DND-41 (cell line): ENCODE data around the gene LRRC4B.
"Not testable (repeated sequence)": the region's sequence is repeated elsewhere in the genome, so short reads cannot be mapped to it uniquely, and the experiment has no call there.

Experiments used
- ATAC-seq: fragments of 200-7000 bp; cut with Tn5 transposase; 3 replicates; pipeline ENCODE4 v1.9.1; 2021; ENCODE audit warnings: low read depth; ENCODE audit not compliant: insufficient read depth
- DNase-seq: peaks from one replicate; pipeline ENCODE4 v3.0.0-alpha.2; 2020
- H2AFZ ChIP-seq: 2 replicates; pipeline ENCODE4 v1.6.0; 2012; ENCODE audit warnings: low read depth, low read length
- H3K27ac ChIP-seq: 2 replicates; pipeline ENCODE4 v1.5.1; 2012; ENCODE audit warnings: low read length, inconsistent platforms
- H3K27me3 ChIP-seq: fragments of 200-600 bp; sonication (generic); 2 replicates; pipeline ENCODE4 v1.6.0; 2012; ENCODE audit warnings: low read length, mild to moderate bottlenecking, inconsistent platforms; ENCODE audit not compliant: insufficient read depth, poor library complexity
- H3K36me3 ChIP-seq: 2 replicates; pipeline ENCODE4 v1.5.1; 2012; ENCODE audit warnings: low read length, inconsistent platforms; ENCODE audit not compliant: insufficient read depth
- H3K4me1 ChIP-seq: 2 replicates; pipeline ENCODE4 v1.5.1; 2012; ENCODE audit warnings: mild to moderate bottlenecking, low read length; ENCODE audit not compliant: insufficient read depth
- H3K4me2 ChIP-seq: 2 replicates; pipeline ENCODE4 v1.6.0; 2012; ENCODE audit warnings: mild to moderate bottlenecking, moderate library complexity, low read length, inconsistent platforms; ENCODE audit not compliant: insufficient read depth
- H3K4me3 ChIP-seq, 2 experiments: fragments of 200-600 bp in 1 of 2; shearing (Covaris generic) in 1 of 2; 2 replicates each; pipeline ENCODE4 v1.5.1; 2012 to 2016; ENCODE audit warnings: inconsistent platforms in 2 of 2, low read length in 2 of 2, mild to moderate bottlenecking in 2 of 2, low read depth in 1 of 2, moderate library complexity in 1 of 2
- H3K79me2 ChIP-seq: 2 replicates; pipeline ENCODE4 v1.6.0; 2012; ENCODE audit warnings: low read length, inconsistent platforms; ENCODE audit not compliant: insufficient read depth
- H3K9ac ChIP-seq: 2 replicates; pipeline ENCODE4 v1.6.0; 2012; ENCODE audit warnings: low read depth, mild to moderate bottlenecking, inconsistent platforms, low read length, moderate library complexity
- H3K9me3 ChIP-seq: 2 replicates; pipeline ENCODE4 v1.5.1; 2012; ENCODE audit warnings: low read length, moderate library complexity, mild to moderate bottlenecking, inconsistent platforms; ENCODE audit not compliant: insufficient read depth, severe bottlenecking
- H4K20me1 ChIP-seq: 2 replicates; pipeline ENCODE4 v1.6.0; 2012; ENCODE audit warnings: low read length; ENCODE audit not compliant: insufficient read depth
- EZH2 ChIP-seq: IDR thresholded peaks from 3 replicates; pipeline ENCODE4 v1.6.1; 2012; ENCODE audit warnings: borderline replicate concordance, low read depth, mild to moderate bottlenecking, moderate library complexity, low read length, inconsistent platforms; ENCODE audit not compliant: severe bottlenecking
- TF ChIP-seq, protein P1 (sequence below): IDR thresholded peaks from 2 replicates; pipeline ENCODE4 v1.5.1; 2012; ENCODE audit warnings: borderline replicate concordance, low read length, moderate library complexity, mild to moderate bottlenecking; ENCODE audit not compliant: poor library complexity, severe bottlenecking; ENCODE audit errors: extremely low read depth

Gene LRRC4B

GRCh38 chr19:50607388-50607787 is 39.2 kb upstream of the LRRC4B start:
- Histone ChIP-seq H3K27me3 (no peaks in the 10 kb centered on the region), H3K36me3 (no peaks in the 10 kb centered on the region), H3K4me2 (no peak overlapping the region), H2AFZ (no peak overlapping the region), H3K9ac (no peak overlapping the region), H3K9me3 (no peaks in the 10 kb centered on the region), H3K4me1 (no peaks in the 10 kb centered on the region), H3K27ac (no peak overlapping the region), H3K79me2 (no peaks in the 10 kb centered on the region), H4K20me1 (no peaks in the 10 kb centered on the region), H3K4me3 (no peak overlapping the region)
- DNase-seq, result no peak
- no peak for ATAC-seq
- TF ChIP-seq, protein P1, sequence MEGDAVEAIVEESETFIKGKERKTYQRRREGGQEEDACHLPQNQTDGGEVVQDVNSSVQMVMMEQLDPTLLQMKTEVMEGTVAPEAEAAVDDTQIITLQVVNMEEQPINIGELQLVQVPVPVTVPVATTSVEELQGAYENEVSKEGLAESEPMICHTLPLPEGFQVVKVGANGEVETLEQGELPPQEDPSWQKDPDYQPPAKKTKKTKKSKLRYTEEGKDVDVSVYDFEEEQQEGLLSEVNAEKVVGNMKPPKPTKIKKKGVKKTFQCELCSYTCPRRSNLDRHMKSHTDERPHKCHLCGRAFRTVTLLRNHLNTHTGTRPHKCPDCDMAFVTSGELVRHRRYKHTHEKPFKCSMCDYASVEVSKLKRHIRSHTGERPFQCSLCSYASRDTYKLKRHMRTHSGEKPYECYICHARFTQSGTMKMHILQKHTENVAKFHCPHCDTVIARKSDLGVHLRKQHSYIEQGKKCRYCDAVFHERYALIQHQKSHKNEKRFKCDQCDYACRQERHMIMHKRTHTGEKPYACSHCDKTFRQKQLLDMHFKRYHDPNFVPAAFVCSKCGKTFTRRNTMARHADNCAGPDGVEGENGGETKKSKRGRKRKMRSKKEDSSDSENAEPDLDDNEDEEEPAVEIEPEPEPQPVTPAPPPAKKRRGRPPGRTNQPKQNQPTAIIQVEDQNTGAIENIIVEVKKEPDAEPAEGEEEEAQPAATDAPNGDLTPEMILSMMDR, result no peak
- TF ChIP-seq EZH2, result no peak

DNA sequence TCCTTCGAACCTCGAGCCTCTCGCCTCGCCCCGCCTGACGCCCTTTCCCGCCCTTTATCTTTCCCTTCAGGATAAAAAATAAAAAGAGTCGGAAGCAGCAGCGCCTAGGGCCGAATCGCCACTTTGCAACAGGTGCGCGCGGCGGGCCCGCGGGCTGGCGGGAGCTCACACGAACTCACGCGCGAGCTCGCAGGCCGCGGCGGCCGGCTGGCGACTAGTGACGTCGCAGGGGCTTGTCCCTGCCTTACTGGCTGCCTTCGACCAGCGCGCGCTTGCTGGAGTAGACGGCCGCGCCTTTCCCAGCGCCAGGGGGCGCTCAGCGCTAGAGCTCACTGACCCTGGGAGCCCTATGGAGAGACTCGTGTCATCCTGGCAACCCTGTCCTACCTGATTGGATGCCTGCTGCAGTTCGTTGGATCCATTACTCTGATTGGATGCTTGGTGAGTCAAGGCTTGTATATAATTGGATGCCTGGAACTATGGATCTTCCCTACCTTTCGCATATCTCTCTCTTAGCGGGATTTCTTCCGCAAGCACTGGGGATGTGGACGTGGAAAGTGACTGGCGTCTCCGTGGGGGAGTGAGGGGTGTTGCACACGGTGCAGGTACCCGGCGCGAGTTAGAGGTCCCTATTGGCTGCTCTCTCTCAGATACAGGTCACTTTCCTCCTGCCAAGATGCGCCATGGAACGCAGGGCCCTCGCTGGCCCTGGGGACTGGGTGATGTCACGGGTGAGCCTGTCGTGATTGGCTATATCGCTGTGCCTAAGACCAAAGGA is 38.0 kb upstream of the LRRC4B start:
- not testable (repeated sequence) for H2AFZ ChIP-seq, H3K4me3 ChIP-seq, ATAC-seq, H3K27ac ChIP-seq, H3K79me2 ChIP-seq, H4K20me1 ChIP-seq, H3K4me2 ChIP-seq, H3K36me3 ChIP-seq, H3K27me3 ChIP-seq, H3K4me1 ChIP-seq, DNase-seq, H3K9me3 ChIP-seq, H3K9ac ChIP-seq

DNA sequence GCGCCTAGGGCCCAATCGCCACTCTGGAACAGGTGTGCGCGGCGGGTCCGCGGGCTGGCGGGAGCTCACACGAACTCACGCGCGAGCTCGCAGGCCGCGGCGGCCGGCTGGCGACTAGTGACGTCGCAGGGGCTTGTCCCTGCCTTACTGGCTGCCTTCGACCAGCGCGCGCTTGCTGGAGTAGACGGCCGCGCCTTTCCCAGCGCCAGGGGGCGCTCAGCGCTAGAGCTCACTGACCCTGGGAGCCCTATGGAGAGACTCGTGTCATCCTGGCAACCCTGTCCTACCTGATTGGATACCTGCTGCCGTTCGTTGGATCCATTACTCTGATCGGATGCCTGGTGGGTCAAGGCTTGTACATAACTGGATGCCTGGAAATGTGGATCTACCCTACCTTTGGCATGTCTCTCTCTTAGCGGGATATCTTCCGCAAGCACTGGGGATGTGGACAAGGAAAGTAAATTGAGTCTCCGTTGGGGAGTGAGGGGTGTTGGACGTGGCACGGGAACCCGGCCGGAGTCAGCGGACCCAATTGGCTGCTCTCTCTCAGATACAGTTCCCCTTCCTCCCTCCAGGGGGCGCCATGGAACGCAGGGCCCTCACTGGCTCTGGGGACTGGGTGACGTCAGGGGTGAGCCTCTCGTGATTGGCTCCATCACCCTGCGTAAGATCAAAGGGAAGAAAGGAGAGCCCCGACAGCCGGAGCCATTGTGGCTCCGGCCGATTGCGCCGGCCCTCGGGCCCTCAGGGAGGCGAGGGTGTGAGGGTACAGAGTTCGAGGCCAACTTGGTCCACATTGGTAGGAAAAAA is 36.2 kb upstream of the LRRC4B start:
- H3K4me2 ChIP-seq, ATAC-seq, H4K20me1 ChIP-seq, H3K9me3 ChIP-seq, H3K36me3 ChIP-seq, DNase-seq, H3K9ac ChIP-seq, H2AFZ ChIP-seq, H3K4me3 ChIP-seq, H3K4me1 ChIP-seq, H3K79me2 ChIP-seq, H3K27ac ChIP-seq, H3K27me3 ChIP-seq: not testable (repeated sequence)
- TF ChIP-seq, protein P1, result peak; percentile 43

GRCh38 chr19:50602935-50603334 is 34.7 kb upstream of the LRRC4B start:
- no peak overlapping the region for H3K4me2 ChIP-seq
- no peak for ATAC-seq
- no peaks in the 10 kb centered on the region for H3K36me3 ChIP-seq

More at GRCh38 chr19:50602935-50603334, 34.7 kb upstream of the LRRC4B start:
- no peaks in the 10 kb centered on the region for H3K4me1 ChIP-seq
- H3K27ac ChIP-seq, result no peak overlapping the region
- H3K27me3 ChIP-seq, result no peaks in the 10 kb centered on the region
- no peaks in the 10 kb centered on the region for H3K79me2 ChIP-seq
- H4K20me1 ChIP-seq, result no peaks in the 10 kb centered on the region
- no peak overlapping the region for H3K4me3 ChIP-seq
- TF ChIP-seq, protein P1, result no peak
- TF ChIP-seq EZH2, result no peak
- DNase-seq, result no peak
- H3K9me3 ChIP-seq, result no peaks in the 10 kb centered on the region
- no peak overlapping the region for H3K9ac ChIP-seq
- no peak overlapping the region for H2AFZ ChIP-seq
